Kidney (tissue), 14 donors: ENCODE data around the gene ZC3H12C. TPM values are rescaled to one million over a fixed set of nuclear protein-coding genes. Genes with fewer than 3 reads are reported as not detected.

ENCODE experiments used
- DNase-seq, 5 donors: peaks; one replicate each; pipeline ENCODE4 v3.0.0-alpha.2; 2013 to 2020
- FAIRE-seq: peaks from 2 replicates; lab custom pipeline; 2012; peaks lifted over from hg19 to GRCh38; lab: Jason Lieb, UNC
- H3K27ac ChIP-seq, 2 donors: one replicate each; pipeline ENCODE4 v1.7.0; 2013; ENCODE audit warnings: low read depth in 2 of 2, low read length in 2 of 2, inconsistent platforms in 1 of 2
- H3K27me3 ChIP-seq: one replicate; pipeline ENCODE4 v1.7.1; 2013; ENCODE audit warnings: low read length, inconsistent platforms; ENCODE audit not compliant: control insufficient read depth, insufficient read depth
- H3K36me3 ChIP-seq, 3 donors: one replicate each; pipeline versions ENCODE4 v1.7.0 to v1.7.1; 2013; ENCODE audit warnings: low read length in 3 of 3, control low read depth in 1 of 3, inconsistent platforms in 1 of 3; ENCODE audit not compliant: insufficient read depth in 3 of 3, control insufficient read depth in 2 of 3
- H3K4me1 ChIP-seq, 3 donors: one replicate each; pipeline versions ENCODE4 v1.7.0 to v1.7.1; 2013; ENCODE audit warnings: low read length in 3 of 3, inconsistent platforms in 1 of 3, low read depth in 1 of 3; ENCODE audit not compliant: control insufficient read depth in 2 of 3, insufficient read depth in 2 of 3
- H3K4me3 ChIP-seq, 3 donors: one replicate each; pipeline versions ENCODE4 v1.7.0 to v1.8.1; 2013; ENCODE audit warnings: low read length in 3 of 3, control low read depth in 1 of 3, inconsistent platforms in 1 of 3
- H3K9ac ChIP-seq, 3 donors: one replicate each; pipeline versions ENCODE4 v1.7.0 to v1.7.1; 2013; ENCODE audit warnings: low read length in 3 of 3, control low read depth in 1 of 3, inconsistent platforms in 1 of 3
- H3K9me3 ChIP-seq, 3 donors: one replicate each; pipeline versions ENCODE4 v1.7.0 to v1.7.1; 2013; ENCODE audit warnings: low read length in 3 of 3, control low read depth in 1 of 3, inconsistent platforms in 1 of 3; ENCODE audit not compliant: control insufficient read depth in 2 of 3, insufficient read depth in 1 of 3
- CTCF ChIP-seq: IDR thresholded peaks from 3 replicates; pipeline ENCODE4 v1.5.1; 2012; ENCODE audit warnings: mild to moderate bottlenecking, moderate library complexity, borderline replicate concordance; ENCODE audit not compliant: insufficient read depth; ENCODE audit errors: extremely low read depth
- intact Hi-C: fragments of 100-400 bp; cut with DNase I; formaldehyde crosslinking; loops from one replicate; pipeline ENCODE4 v1.11.1; 2022
- polyA plus RNA-seq: library from polyadenylated mRNA; stranded (reverse); fragments of 350-450 nt; fragmentation: Illumina TruSeq; extraction: RNeasy Lipid Tissue Mini Kit (QIAGEN cat#74804); gene quantifications from one replicate; pipeline ENCODE4 v1.2.3, GENCODE V29; 2014; ENCODE audit warnings: low read depth, low replicate concordance; ENCODE audit not compliant: insufficient read depth
- total RNA-seq: library from RNA; stranded (reverse); fragmentation: NEBNext Ultra II Directional; extraction: Animal tissue kit (Norgen Biotek cat#: 25700); gene quantifications from one replicate; pipeline ENCODE4 v1.2.1, GENCODE V29; 2021
- donor health status: control.
- donor health status: control.
- donor health status: control.
- donor health status: control.
- donor health status: control.
- donor health status: DM: yes; HTN: yes; CAD: no.
- donor health status: Normal renal cell carcinoma (clear cell type).

Gene ZC3H12C
- total and polyA plus RNA-seq, 2 donors from 2014 or later: 2.3 to 14.3 TPM

- H3K27ac ChIP-seq: no peak overlapping the region
- H3K27me3 ChIP-seq: no peaks in the 10 kb centered on the region
- intact Hi-C loops: no loop called here
- no peak for DNase-seq
- H3K36me3 ChIP-seq: no peaks in the 10 kb centered on the region
- no peaks in the 10 kb centered on the region for H3K4me1 ChIP-seq
- no peaks in the 10 kb centered on the region for H3K9me3 ChIP-seq
- H3K9ac ChIP-seq: no peak overlapping the region
- TF ChIP-seq CTCF: no peak
- no peak for FAIRE-seq
- no peak overlapping the region for H3K4me3 ChIP-seq
These were observed 28.0 kb downstream of the ZC3H12C start for GRCh38 chr11:110121204-110121603.

GRCh38 chr11:110123003-110123402 is 29.8 kb downstream of the ZC3H12C start:
- no peaks in the 10 kb centered on the region for H3K9me3 ChIP-seq
- no peak for FAIRE-seq
- H3K4me3 ChIP-seq: no peak overlapping the region
- TF ChIP-seq CTCF: no peak
- no peaks in the 10 kb centered on the region for H3K36me3 ChIP-seq
- H3K27me3 ChIP-seq: no peaks in the 10 kb centered on the region
- H3K9ac ChIP-seq: no peak overlapping the region
- H3K27ac ChIP-seq: no peak overlapping the region
- intact Hi-C loops: no loop called here
- no peak for DNase-seq
- H3K4me1 ChIP-seq: peaks cover 0 to 2% (median 0%) of the 10 kb centered on the region in 3 donors

- DNase-seq (no peak), FAIRE-seq (no peak)
- Histone ChIP-seq H3K9ac (no peak overlapping the region), H3K4me1 (peaks cover 0 to 9% (median 0%) of the 10 kb centered on the region in 3 donors), H3K27ac (no peak overlapping the region), H3K9me3 (no peaks in the 10 kb centered on the region), H3K4me3 (no peak overlapping the region), H3K27me3 (no peaks in the 10 kb centered on the region), H3K36me3 (no peaks in the 10 kb centered on the region)
- TF ChIP-seq CTCF: no peak
- intact Hi-C loops: no loop called here
These were observed 31.4 kb downstream of the ZC3H12C start for GRCh38 chr11:110124605-110125004.

GRCh38 chr11:110125632-110126031 is 32.4 kb downstream of the ZC3H12C start:
- DNase-seq: peak in 1 of 5 donors; percentile 14
- no peak overlapping the region for H3K4me3 ChIP-seq
- peaks cover 0 to 9% (median under 1%) of the 10 kb centered on the region in 3 donors for H3K4me1 ChIP-seq
- no peak overlapping the region for H3K9ac ChIP-seq
- H3K27ac ChIP-seq: peak overlapping the region in 1 of 2 donors; percentile 2
- no peak for TF ChIP-seq CTCF
- intact Hi-C loops: no loop called here
- no peak for FAIRE-seq
- H3K36me3 ChIP-seq: no peaks in the 10 kb centered on the region
- H3K9me3 ChIP-seq: no peaks in the 10 kb centered on the region
- no peaks in the 10 kb centered on the region for H3K27me3 ChIP-seq
